NB4 (cell line): ENCODE measurements around the gene PDZRN3.

Source experiments
- DNase-seq: peaks from one replicate; pipeline ENCODE4 v3.0.0; 2010; ENCODE audit warnings: low read depth
- H3K4me3 ChIP-seq: one replicate; pipeline ENCODE4 v1.5.1; 2011; ENCODE audit warnings: mild to moderate bottlenecking, low read depth, low read length, moderate library complexity
- MYC ChIP-seq: IDR thresholded peaks from 2 replicates; pipeline ENCODE4 v1.6.1; 2011; ENCODE audit warnings: low read depth, low read length
- POLR2A ChIP-seq: IDR thresholded peaks from 2 replicates; pipeline ENCODE4 v1.6.1; 2011; ENCODE audit warnings: mild to moderate bottlenecking; ENCODE audit not compliant: insufficient read length; ENCODE audit errors: extremely low read depth
- TF ChIP-seq, protein P1 (sequence below): IDR thresholded peaks from 2 replicates; pipeline ENCODE4 v1.6.1; 2011; ENCODE audit warnings: low read depth, low read length
- TF ChIP-seq, protein P2 (sequence below): IDR thresholded peaks from one replicate; pipeline ENCODE4 v1.5.1; 2012; ENCODE audit warnings: low read depth, low read length

PDZRN3 gene

DNA sequence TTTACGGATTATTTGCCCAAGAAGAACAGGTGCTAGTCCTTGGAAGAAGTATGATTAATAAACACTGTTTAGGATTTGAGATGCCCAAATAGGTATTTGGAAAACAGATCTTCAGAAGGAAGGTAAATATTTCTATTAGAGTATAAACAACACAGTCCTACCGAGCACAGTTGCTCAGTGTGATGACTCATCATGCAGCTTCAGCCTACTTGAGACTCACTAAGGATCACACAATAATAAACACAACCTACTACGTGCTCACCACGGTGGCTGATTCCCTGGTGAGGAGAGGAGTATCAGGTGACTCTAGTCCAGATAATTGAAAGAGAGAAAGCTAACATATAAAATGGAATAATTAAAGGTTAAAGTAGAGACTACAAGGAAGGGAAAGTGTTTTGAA is 72.0 kb downstream of the PDZRN3 start:
- no peak for DNase-seq
- TF ChIP-seq, protein P1, sequence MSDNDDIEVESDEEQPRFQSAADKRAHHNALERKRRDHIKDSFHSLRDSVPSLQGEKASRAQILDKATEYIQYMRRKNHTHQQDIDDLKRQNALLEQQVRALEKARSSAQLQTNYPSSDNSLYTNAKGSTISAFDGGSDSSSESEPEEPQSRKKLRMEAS: no peak
- TF ChIP-seq POLR2A (no peak), MYC (no peak)
- TF ChIP-seq, protein P2, sequence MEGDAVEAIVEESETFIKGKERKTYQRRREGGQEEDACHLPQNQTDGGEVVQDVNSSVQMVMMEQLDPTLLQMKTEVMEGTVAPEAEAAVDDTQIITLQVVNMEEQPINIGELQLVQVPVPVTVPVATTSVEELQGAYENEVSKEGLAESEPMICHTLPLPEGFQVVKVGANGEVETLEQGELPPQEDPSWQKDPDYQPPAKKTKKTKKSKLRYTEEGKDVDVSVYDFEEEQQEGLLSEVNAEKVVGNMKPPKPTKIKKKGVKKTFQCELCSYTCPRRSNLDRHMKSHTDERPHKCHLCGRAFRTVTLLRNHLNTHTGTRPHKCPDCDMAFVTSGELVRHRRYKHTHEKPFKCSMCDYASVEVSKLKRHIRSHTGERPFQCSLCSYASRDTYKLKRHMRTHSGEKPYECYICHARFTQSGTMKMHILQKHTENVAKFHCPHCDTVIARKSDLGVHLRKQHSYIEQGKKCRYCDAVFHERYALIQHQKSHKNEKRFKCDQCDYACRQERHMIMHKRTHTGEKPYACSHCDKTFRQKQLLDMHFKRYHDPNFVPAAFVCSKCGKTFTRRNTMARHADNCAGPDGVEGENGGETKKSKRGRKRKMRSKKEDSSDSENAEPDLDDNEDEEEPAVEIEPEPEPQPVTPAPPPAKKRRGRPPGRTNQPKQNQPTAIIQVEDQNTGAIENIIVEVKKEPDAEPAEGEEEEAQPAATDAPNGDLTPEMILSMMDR: no peak
- no peak overlapping the region for H3K4me3 ChIP-seq

DNA sequence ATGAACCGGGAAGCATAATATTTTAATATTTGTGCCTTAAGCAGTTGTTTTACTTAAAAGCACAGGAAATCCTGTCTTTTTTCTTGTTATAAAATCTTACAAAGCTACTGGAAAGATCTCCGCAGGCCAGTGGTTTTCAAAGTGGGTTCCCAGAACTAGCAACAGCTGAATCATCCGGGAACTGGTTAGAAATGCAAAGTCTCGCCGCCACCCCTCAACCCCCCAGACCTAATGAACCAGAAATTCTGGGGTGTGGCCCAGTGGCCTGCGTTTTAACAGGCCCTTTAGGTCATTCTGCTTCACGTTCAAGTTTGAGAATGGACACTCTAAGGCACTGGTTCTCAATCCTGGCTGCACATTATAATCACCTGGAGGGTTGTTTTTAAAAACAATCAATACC is 74.7 kb downstream of the PDZRN3 start:
- TF ChIP-seq, protein P1: no peak
- TF ChIP-seq, protein P2: no peak
- H3K4me3 ChIP-seq: no peak overlapping the region
- DNase-seq: no peak

DNA sequence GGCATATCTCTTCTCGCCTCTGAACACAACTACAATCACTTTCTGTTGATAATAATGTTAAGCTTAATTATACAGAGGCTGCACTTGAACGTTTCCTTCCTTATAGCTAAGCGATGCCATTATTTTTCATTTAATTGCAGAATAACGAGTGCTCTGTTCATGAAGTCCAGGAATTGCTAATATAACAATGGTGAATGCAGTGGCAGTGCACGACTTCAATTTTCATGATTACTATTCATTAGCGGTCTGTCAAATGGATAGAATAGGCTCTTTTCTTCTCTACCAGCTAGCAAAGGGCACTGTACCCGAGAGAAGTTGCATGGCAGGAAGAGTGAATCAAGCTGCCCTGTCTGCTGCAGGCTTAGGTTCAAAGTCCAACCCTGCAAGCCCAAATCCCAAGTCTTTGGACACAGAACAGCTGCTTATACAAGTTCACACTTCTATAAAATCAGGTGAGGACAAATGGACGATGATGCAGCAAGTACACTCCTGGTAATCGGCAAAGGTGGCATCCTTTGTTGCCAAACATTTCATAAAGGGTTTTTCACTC is 75.6 kb downstream of the PDZRN3 start:
- no peak for TF ChIP-seq POLR2A
- no peak for TF ChIP-seq MYC
- TF ChIP-seq, protein P2: no peak
- TF ChIP-seq, protein P1: no peak
- no peak overlapping the region for H3K4me3 ChIP-seq
- DNase-seq: no peak

DNA sequence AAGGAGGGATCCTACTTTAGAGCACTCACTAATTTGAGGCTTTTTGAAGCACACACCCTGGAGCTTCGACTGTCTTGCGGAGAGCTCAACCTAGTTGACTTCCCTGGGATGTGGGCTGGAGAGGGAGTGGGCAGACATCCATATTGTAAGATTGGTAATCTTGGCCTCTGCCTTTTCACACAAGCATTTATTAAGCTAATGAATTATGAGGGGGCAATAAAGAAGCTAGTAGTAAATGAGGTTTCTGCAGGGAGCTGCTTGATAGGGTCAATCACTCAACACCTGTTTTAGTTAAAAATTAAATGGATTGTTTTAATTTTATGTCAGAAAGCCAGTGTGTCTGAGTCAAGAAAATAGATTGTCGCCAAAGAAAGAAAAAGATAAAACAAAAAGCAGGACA is 76.3 kb downstream of the PDZRN3 start:
- H3K4me3 ChIP-seq: no peak overlapping the region
- no peak for DNase-seq
- TF ChIP-seq POLR2A: no peak
- TF ChIP-seq, protein P2: no peak

DNA sequence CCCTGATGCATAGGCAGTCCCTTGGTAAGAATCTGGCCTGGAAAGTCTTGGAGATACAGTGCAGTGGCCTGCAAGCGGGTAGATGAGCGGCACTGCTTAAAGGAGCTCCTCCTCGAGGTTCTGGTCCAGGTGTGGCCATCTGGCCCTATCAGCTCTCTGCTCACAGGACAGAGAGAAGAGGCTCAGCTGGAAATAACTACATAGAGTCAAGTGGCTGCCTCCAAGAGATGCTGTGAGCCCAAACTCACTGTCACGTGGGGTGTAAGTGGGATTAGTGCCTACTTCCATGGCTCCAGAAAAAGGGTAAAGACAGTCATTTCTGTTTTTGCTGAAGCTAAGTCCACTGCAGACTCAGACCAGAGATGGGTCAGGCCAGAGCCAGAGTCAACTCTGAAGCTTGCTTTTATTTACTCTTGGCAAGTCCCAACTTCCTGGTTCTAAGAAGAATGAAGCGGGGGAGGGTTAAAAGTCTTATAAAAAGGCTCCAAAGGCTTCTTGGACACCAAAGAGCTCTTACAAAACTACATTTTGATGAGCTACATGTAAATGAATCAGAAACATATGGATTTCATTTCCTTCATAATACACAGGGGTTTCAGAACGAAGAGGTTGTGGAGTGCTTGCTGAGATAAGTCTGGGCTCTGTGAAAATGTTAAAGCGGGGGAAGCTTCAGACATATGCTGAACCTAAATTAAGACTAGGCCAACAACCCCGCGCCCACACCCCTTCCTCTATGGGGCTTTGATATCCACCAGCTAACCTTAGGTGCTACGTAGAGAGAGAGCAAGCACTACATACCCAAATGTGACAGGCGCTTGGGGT is 77.1 kb downstream of the PDZRN3 start:
- H3K4me3 ChIP-seq: no peak overlapping the region
- TF ChIP-seq, protein P2: no peak
- TF ChIP-seq MYC: no peak
- TF ChIP-seq, protein P1: no peak
- no peak for TF ChIP-seq POLR2A
- DNase-seq: peak; percentile 1

DNA sequence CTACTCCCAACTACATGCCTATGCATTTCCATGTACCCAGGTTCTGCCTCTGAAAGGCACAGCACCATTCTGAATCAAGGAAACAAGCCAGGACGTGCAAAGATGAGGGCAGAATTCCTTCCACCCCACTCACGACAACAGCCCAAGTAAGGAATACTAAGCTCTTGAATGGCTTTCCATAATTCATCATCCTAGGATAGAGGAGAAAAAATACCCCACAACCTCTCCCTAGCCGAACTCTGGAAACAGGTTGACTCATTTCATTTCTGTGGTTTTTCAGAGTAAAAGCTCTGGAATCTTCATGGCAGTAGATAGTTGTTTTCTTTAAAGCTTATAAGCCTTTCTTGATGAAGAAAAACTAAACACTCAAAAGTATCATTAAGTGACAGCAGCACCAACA is 77.8 kb downstream of the PDZRN3 start:
- no peak for DNase-seq
- H3K4me3 ChIP-seq: no peak overlapping the region
- TF ChIP-seq, protein P1: no peak
- TF ChIP-seq MYC (no peak), POLR2A (no peak)
- TF ChIP-seq, protein P2: no peak
